GM12878 (cell line): ENCODE results near the gene TEAD4.

Source experiments
- EZH2 ChIP-seq: IDR thresholded peaks from 2 replicates; pipeline ENCODE4 v1.6.1; 2012; ENCODE audit warnings: low read depth, mild to moderate bottlenecking, control low read depth, inconsistent platforms, low read length, borderline replicate concordance; ENCODE audit not compliant: control insufficient read depth
- HDGF ChIP-seq: fragments of 450-650 bp; IDR thresholded peaks from 2 replicates; pipeline ENCODE4 v1.6.1; 2016; ENCODE audit warnings: antibody characterized with exemption
- TF ChIP-seq, protein P1 (sequence below): IDR thresholded peaks from 2 replicates; pipeline ENCODE4 v1.6.1; 2012; ENCODE audit warnings: mild to moderate bottlenecking, low read depth, low read length

DNA sequence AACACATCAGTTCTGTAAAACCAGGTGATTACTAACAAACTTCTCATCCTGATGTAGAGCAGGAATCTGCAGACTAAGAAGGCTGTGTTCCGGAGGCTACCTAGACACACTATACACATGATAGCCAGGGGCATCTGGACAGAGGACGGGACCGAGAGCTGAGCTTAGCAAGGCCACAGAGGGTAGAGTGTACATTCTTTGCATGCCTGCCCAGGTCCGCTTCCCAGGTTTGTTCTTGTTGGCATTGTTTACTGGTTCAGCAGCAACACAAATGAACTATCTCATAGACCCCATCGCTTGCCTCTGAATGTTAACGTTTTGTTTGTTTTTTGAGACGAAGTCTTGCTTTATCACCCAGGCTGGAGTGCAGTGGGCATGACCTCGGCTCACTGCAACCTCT is 17.7 kb upstream of the TEAD4 start:
- TF ChIP-seq EZH2 (no peak), HDGF (no peak)
- TF ChIP-seq, protein P1, sequence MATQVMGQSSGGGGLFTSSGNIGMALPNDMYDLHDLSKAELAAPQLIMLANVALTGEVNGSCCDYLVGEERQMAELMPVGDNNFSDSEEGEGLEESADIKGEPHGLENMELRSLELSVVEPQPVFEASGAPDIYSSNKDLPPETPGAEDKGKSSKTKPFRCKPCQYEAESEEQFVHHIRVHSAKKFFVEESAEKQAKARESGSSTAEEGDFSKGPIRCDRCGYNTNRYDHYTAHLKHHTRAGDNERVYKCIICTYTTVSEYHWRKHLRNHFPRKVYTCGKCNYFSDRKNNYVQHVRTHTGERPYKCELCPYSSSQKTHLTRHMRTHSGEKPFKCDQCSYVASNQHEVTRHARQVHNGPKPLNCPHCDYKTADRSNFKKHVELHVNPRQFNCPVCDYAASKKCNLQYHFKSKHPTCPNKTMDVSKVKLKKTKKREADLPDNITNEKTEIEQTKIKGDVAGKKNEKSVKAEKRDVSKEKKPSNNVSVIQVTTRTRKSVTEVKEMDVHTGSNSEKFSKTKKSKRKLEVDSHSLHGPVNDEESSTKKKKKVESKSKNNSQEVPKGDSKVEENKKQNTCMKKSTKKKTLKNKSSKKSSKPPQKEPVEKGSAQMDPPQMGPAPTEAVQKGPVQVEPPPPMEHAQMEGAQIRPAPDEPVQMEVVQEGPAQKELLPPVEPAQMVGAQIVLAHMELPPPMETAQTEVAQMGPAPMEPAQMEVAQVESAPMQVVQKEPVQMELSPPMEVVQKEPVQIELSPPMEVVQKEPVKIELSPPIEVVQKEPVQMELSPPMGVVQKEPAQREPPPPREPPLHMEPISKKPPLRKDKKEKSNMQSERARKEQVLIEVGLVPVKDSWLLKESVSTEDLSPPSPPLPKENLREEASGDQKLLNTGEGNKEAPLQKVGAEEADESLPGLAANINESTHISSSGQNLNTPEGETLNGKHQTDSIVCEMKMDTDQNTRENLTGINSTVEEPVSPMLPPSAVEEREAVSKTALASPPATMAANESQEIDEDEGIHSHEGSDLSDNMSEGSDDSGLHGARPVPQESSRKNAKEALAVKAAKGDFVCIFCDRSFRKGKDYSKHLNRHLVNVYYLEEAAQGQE, result no peak
